GM10847 (cell line): Measurements from ENCODE around the gene SORBS1.

Experiments used
- POLR2A ChIP-seq: IDR thresholded peaks from 2 replicates; pipeline ENCODE4 v1.6.1; 2011; ENCODE audit not compliant: insufficient read length; ENCODE audit errors: extremely low read depth

The SORBS1 gene

DNA sequence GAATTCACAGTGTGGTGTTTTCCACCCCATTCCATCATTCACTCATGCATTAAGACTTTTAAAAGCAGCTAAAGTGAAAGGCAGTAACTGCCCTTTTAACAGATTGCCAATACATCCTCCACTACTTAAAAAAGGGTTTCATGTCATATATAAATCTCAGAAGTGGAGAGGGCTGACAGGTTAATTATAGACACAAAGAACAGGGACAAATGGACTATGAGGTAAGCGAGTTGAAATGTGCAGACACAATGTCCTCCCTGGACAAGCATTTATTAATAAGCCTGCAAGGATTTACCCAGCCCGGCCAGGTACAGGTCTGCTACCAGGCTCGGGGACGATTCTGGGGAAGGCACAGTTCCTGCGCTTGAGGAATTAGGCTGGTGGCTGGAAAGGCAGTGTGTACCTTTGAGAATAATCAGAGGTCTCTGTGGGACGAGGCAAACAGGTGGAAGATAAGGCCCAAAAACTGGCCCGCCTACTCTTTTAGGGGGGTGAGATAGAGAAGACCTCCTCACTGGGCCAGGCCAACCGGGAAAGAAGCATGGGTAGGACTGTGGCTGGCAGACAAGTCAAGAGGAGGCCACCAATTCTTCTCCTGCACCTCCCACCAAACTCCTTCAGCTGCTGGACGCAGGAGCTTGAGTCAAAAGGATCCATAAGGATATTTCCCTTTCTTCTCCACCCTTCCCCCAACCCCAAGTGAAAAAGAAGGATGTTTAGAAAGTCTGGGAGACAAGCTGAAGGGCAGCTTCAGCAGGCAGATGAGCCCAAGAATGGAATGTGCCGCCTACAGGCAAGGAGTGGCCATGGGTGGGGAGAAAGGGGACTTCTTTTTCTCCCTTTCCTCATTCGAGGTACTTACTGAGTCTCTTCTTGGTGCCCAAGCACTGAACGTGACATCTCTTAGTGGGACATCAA, 271.9 kb downstream of the SORBS1 start:
- no peak for TF ChIP-seq POLR2A

DNA sequence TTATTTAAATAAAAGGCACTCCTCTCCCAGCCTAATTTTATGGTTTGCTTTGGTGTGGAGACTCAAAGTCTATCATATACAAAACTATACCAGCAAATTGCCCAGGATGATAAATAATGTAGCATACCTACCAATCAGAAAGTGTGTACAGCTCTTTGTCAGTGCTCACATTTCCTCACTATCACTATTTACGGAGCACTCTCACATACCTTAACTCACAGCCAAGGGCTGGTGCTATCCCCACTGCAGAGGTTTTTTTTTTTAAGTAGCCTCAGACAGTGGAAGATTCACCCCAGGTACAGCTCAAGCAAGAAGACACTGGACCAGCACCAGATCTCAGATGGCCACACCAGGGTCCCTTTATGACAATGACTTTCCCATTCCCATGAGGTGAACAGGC, 272.9 kb downstream of the SORBS1 start:
- TF ChIP-seq POLR2A: no peak

DNA sequence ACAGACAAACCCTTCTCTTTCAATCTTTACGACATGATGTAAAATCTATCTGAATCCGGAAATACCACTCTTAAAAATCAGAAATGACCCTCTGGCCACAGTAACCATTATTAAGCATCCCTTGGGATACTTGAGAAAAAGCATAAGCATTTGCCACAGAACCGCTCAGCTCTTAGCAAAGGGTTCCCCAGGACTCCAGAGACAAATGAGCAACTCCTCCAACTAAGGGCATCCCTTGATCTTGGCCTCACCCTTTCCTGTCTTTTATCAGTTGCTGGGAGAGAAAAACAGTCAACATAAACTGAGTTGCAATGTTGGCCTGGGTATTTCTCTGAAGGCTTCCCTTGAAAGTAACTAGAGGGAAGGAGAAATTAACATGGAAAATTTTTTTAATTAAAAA, 273.9 kb downstream of the SORBS1 start:
- TF ChIP-seq POLR2A: no peak

DNA sequence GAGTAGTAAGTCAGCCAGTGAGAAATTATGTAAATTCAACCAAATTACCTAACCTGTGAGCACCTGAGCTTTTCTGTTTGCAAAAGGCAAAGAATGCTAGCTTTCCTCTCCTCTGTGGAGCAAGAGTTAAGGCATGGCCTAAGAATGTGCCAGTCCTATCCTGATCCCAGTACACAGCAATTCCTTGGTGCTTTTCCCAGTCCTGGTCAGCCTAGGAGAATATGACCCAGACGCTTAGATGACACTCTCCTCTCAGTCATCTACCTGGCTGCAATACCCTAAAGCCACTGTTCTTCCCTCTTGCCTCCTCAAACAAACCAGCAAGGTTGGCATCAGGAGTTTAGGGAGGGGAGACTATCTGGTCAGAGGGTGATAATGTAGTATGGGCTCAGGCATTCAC, 274.5 kb downstream of the SORBS1 start:
- TF ChIP-seq POLR2A: no peak

DNA sequence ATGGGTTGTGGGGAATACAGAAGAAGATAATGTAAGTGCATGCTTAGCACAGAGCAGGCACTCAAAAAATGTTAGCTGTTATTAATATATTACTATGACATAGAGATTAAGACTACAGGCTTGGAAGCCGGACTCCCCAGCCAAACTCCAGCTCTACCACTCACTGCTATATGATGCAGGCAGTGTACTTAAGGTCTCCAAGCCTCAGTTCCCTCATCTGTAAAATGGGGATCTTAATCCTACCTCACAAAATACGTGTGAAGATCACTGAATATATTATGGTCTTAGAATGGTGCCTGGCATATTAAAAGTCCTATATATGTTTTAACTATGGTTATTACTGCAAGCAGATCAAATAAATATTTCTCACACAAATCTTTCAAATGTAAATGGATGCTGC, 275.6 kb downstream of the SORBS1 start:
- TF ChIP-seq POLR2A: no peak

DNA sequence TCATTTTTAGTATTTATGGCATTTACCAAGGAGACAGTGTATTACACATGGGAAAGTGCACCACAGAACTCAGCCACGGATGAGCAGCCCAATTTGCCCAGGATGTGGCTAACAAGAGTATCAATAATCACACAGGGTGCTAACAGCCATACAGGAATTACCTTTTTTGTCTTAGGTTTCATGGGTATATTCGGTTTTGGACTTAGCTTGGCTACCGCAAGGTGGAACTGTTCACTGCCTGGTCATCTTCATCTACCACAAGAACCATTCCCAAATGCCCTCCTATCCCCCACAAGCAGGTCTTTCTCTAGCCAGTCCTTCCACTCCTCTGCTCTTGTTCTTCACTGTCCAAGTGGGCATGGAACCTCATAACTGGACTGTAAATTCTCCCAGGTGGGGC, 276.4 kb downstream of the SORBS1 start:
- no peak for TF ChIP-seq POLR2A

DNA sequence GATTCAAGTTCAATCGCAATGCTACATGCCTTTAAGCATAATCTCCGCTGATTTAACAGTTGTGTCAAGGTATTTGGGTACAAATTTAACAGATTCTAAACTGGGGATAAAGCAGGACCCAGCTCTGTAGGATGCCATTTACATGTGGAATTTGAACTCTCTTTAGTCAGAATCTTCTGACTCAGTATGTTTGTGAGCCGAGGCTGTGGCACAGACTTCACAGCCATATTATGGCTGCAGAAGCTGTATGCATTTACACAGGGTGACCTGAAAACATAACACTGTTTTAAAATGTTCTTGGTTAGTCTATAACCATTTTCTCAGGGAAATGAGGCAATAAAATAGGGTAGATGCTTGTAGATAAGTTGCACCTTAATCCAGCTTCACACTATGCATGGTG, 279.1 kb downstream of the SORBS1 start:
- no peak for TF ChIP-seq POLR2A

DNA sequence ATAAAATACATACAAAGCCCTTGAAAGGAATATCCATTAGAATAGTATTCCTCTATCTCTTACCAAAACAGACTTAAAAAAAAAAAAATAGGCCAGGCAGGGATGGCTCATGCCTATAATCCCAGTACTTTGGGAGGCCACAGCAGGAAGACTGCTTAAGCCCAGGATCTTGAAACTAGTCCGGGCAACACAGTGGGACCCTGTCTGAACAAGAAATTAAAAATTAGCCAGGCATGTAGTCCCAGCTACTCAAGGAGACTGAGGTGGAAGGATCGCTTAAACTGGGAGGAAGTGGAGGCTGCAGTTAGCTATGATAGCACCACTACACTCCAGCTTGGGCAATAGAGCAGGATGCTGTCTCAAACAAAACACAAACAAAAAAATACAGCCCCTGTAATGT, 280.0 kb downstream of the SORBS1 start:
- no peak for TF ChIP-seq POLR2A

DNA sequence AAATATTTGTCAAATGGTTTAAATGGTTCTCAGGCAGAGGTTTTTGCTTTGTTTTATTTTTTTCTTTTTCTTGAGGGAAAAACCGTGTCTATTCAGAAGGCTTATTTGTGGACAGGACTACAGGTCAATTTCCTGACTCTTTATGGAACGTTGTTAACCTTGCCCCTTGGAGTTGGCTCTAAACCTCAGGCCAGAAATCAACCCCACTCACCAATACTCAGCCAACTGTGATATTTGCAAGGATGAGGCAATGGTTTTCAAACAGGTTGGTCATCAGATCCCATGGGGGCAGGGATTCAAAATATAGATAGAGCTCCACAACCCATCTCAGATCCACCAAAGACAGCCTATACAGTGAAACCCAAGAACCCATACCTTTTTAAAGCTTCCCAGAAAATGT, 280.5 kb downstream of the SORBS1 start:
- TF ChIP-seq POLR2A: no peak

DNA sequence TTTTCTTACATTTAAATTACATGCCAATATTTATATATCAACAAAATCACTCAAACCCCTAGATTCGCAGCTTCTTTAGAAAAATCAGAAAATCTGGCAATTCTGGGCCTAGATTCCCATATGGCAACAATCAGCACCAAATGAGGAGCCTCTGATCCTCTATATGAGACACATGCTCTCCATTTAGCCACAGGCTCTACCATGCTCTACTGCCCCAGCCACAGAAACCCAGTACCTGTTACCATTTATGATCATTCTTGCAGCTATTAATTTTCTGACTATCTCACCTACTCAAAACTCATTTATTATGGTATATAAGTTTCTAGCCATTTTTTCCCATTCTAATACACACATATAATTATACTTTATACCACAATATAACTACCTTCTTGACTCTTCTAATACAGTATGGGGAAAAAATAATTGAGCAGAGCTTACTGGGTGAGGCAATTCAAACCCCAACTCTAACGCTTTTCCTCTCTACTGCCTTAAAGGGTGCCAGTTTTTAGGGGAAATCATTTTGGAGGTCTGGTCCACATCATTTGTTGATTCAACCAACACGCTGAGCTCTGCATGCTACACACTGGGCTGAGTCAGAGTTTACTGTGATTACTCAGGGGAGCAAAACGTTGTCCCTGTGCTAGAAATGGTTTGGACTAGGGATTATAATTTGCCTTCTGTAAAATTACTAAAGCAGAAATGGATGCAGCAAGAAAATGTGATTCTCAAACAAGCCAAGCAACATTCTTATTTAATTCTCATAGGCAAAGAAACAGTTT, 281.9 kb downstream of the SORBS1 start:
- TF ChIP-seq POLR2A: no peak

DNA sequence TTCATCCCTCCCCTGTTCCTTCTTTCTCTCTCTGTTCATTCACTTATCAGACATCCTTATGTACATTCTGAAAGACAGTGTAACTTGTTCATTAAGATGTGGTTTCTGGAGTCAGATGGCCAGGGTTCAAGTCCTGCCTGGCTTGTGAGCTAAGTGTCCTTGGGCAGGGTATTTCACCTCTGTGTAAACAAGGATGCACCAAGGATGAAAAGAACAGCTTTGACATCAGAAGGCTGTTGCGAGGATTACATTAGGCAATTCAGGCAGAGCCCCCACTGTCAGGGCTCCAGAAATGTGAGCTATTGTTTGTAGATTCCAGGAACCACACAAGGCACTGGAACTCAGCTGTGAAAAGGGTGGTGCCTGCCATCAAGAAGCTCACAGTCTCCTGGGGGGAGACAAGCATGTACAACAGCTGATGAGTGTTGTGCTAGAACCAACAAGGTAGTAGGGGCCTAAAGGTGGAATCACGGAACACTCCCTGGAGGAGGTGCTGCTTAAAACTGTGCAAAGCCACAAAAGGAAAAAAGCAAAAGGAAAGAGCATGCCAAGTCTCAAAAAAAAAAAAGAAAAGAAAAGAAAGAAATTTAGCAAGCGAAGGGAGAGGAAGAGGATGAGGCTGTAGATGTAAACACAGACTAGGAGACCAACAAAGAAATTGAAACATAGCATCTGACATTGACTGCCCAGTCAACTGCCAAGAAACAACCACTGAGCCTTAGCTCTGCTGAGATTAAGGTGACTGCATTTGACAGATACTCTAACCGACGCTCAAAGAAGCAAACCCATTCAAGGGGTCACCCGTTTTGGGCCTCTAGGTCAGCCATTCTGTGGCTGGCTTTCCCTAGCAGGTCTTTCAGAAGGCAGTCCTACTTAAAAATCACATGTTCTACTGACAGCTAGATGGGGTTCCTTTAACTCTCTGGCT, 282.8 kb downstream of the SORBS1 start:
- TF ChIP-seq POLR2A: no peak

DNA sequence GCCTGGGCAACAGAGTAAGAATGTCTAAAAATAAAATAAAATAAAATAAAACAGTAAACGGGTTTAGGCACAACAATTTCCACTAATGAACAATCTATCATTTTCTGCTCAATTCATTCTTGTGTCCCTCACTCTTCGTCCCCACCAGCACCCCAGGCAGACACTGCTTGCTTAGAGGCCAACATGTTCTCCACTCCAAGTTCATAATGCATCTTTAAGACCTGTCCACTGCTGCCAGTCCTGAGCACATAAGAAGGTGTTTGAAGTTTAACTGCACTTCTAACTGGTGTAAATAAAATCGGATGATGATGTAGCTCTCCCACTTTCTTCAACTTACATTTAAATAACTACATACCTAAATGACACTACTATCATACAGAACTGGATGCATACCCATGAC, 283.6 kb downstream of the SORBS1 start:
- TF ChIP-seq POLR2A: no peak

DNA sequence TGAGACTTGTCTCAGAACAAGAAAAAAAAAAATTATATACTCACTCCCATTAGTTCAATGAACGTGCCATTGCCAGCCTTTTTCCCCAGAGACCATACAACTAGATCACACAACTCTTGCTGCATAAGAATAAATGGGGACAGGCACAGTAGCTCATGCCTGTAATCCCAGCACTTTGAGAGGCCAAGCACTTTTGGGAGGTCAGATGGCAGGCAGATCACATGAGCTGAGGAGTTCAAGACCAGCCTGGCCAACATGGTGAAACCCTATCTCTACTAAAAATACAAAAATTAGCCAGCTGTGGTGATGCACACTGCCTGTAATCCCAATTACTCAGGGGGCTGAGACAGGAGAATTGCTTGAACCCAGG, 284.0 kb downstream of the SORBS1 start:
- no peak for TF ChIP-seq POLR2A

DNA sequence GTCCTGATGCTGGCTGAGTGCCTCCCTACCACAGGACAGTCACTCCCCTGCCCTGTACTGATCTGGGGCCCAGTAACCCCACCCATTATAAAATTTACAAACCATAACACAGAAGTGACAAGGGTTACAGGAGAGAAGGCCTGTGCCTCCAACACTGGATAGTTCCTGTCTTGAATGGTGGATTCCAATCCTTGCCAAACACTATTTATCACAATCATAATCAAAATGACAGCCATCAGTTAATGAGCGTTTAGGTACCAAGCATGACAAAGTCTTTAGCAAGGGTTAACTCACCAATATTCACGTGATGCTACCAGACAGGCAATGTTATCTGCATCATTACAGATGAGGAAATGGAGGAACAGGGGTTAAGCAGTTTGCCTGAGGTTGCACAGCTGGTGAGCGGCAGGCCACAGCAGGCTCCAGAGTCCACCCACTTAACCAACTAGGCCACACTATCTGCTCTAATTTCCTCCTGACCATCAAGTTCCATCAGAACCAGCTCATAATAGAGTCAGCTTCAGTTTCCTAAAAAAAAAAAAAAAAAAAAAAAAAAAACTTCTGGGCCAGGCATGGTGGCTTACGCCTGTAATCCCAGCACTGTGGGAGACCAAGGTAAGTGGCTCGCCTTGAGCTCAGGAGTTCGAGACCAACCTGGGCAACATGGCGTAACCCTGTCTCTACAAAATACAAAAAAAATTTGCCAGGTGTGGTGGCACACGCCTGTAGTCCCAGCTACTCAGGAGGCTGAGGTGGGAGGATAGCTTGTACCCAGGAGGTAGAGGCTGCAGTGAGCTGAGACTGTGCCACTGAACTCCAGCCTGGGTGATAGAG, 284.6 kb downstream of the SORBS1 start:
- TF ChIP-seq POLR2A: no peak
